Mononuclear cell (primary cell): ENCODE measurements around the gene CFAP97D2. TPM values are rescaled to one million over a fixed set of nuclear protein-coding genes. Genes with fewer than 3 reads are reported as not detected.
"Not testable (repeated sequence)": the region's sequence is repeated elsewhere in the genome, so short reads cannot be mapped to it uniquely, and the experiment has no call there.

Experiments used
- H3K27me3 ChIP-seq: 2 replicates; pipeline ENCODE4 v1.6.0; 2011; ENCODE audit warnings: low read length, control low read depth; ENCODE audit not compliant: insufficient read depth
- H3K4me1 ChIP-seq: 2 replicates; pipeline ENCODE4 v1.5.1; 2011; ENCODE audit warnings: mild to moderate bottlenecking, low read length, control low read depth; ENCODE audit not compliant: insufficient read depth
- H3K4me3 ChIP-seq: 2 replicates; pipeline ENCODE4 v1.5.1; 2011; ENCODE audit warnings: mild to moderate bottlenecking, low read length, moderate library complexity
- H3K9me3 ChIP-seq: 2 replicates; pipeline ENCODE4 v1.5.1; 2011; ENCODE audit warnings: low read depth, mild to moderate bottlenecking, control low read depth, low read length
- total RNA-seq: library from RNA; depleted of rRNA; stranded (reverse); fragments of >200 nt; gene quantifications from one replicate; pipeline ENCODE4 v1.2.3, GENCODE V29; 2012

Gene CFAP97D2
- total RNA-seq, 1 donor, result 0.94 TPM

DNA sequence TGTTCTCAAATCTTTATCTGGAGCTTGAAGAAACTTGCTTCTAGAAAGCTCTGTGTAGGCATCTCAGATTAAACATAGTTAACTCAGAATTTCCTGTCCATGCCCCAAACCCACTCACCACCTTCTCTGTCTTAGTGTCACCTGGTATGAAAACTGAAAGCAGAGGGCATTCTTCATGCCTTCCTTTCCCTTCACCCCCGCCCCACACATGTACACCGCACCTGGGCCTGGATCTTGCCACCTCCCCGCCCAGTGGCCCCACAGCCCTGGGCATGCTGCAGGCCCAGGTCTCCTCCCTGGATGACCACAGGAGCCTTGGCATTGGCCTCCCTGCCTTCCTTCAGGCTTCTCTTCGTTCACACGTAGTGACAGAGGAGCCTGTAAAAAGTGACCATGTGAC is 15.8 kb downstream of the CFAP97D2 start:
- Histone ChIP-seq H3K4me1 (peaks cover 9% of the 10 kb centered on the region), H3K9me3 (peaks cover 5% of the 10 kb centered on the region), H3K4me3 (no peak overlapping the region), H3K27me3 (no peaks in the 10 kb centered on the region)

DNA sequence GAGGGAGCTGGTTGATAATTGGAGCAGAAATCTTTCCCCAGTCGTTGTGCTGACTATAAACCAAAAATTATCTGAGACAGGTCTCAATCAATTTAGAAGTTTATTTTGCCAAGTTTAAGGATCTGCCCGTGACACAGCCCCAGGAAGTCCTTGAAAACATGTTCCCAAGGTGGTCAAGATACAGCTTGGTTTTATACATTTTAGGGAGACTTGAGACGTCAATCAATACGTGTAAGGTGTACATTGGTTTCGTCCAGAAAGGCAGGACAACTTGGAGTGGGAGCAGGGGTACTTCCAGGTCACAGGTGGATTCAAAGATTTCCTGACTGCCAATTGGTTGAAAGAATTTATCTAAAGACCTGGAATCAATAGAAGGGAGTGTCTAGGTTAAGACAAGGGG is 17.6 kb downstream of the CFAP97D2 start:
- no peak overlapping the region for H3K4me3 ChIP-seq
- H3K27me3 ChIP-seq, result peaks cover 6% of the 10 kb centered on the region
- H3K4me1 ChIP-seq, result peaks cover 9% of the 10 kb centered on the region
- no peaks in the 10 kb centered on the region for H3K9me3 ChIP-seq

DNA sequence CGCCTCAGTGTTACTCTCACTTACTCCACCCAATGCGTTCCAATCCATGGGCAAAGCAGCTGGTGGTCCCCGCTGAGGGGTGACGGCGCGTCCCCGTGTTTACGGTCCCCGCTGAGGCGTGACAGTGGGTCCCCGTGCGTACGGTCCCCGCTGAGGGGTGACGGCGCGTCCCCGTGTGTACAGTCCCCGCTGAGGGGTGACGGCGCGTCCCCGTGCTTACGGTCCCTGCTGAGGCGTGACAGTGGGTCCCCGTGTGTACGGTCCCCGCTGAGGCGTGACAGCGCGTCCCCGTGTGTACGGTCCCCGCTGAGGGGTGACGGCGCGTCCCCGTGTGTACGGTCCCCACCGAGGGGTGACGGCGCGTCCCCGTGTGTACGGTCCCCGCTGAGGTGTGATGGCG is 19.5 kb downstream of the CFAP97D2 start:
- peaks cover 12% of the 10 kb centered on the region for H3K4me1 ChIP-seq

DNA sequence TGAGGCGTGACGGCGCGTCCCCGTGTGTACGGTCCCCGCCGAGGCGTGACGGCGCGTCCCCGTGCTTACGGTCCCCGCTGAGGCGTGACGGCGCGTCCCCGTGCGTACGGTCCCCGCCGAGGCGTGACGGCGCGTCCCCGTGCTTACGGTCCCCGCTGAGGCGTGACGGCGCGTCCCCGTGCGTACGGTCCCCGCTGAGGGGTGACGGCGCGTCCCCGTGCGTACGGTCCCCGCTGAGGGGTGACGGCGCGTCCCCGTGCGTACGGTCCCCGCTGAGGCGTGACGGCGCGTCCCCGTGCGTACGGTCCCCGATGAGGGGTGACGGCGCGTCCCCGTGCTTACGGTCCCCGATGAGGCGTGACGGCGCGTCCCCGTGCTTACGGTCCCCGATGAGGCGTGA is 20.5 kb downstream of the CFAP97D2 start:
- H3K9me3 ChIP-seq, H3K4me3 ChIP-seq, H3K27me3 ChIP-seq: not testable (repeated sequence)
- peaks cover 15% of the 10 kb centered on the region for H3K4me1 ChIP-seq

More for the DNA sequence above, 19.5 kb downstream of the CFAP97D2 start:
- H3K27me3 ChIP-seq, result peaks cover 6% of the 10 kb centered on the region
- no peak overlapping the region for H3K4me3 ChIP-seq
- H3K9me3 ChIP-seq, result no peaks in the 10 kb centered on the region

DNA sequence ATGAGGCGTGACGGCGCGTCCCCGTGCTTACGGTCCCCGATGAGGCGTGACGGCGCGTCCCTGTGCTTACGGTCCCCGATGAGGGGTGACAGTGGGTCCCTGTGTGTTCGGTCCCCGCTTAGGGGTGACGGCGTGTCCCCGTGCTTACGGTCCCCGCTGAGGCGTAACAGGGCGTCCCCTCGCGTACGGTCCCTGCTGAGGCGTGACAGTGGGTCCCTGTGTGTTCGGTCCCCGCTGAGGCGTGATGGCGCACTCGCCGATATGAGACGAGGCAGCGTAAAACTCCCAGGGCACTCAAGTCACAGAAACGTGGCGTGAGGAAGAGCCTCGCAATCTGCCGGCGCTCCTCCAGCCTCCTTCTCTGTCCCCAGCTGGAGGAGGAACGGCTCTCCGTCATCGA is 20.9 kb downstream of the CFAP97D2 start:
- peaks cover 6% of the 10 kb centered on the region for H3K27me3 ChIP-seq
- peaks cover 12% of the 10 kb centered on the region for H3K4me1 ChIP-seq
- no peaks in the 10 kb centered on the region for H3K9me3 ChIP-seq
- no peak overlapping the region for H3K4me3 ChIP-seq

DNA sequence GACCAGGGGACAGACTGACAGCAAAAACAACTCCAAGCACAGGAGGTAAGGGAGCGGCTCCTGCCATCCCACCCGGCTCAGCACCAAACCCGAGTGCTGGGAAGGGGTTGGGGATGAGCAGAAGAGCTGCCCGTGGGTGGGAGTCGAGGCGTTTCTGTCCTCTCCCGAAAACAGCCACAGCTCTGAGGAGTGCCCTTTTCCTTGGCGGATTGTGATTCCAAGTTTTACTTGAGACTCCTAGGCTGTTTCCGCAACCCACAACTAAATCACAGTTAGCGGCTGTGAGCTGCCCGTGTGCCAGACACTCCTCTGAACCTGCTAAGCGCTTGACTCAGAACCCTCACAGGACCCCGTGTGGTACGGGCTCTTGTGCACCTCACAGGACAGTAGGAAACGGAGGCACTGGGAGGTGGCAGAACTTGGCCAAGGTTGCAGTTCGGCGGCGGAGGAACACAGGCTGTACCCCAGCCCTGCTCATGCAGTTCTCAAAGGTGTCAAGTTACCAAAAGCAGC is 21.4 kb downstream of the CFAP97D2 start:
- H3K4me3 ChIP-seq, result no peak overlapping the region
- peaks cover 9% of the 10 kb centered on the region for H3K4me1 ChIP-seq
- H3K27me3 ChIP-seq, result peaks cover 6% of the 10 kb centered on the region
- H3K9me3 ChIP-seq, result no peaks in the 10 kb centered on the region

DNA sequence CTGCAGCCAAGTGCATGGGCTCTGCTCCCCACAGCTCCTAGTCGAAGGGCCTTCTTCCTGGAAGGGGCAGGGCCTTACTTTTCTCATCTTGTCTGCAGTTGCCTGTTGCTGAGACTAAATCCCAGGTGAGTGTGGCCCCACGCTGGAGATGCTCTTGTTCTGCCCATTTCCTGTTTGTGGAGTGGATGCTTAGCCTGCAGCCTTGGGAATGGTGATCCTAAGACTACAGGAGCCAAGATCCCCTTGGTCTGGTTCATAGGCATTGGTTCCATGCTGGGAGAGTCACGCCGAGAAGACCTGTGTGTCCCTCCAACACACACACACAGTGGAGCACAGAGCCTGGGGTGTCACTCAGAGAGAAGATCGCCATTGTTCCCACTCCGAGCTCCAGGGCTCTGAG is 23.5 kb downstream of the CFAP97D2 start:
- Histone ChIP-seq H3K9me3 (no peaks in the 10 kb centered on the region), H3K4me3 (no peak overlapping the region), H3K27me3 (peaks cover 6% of the 10 kb centered on the region), H3K4me1 (peaks cover 9% of the 10 kb centered on the region)

DNA sequence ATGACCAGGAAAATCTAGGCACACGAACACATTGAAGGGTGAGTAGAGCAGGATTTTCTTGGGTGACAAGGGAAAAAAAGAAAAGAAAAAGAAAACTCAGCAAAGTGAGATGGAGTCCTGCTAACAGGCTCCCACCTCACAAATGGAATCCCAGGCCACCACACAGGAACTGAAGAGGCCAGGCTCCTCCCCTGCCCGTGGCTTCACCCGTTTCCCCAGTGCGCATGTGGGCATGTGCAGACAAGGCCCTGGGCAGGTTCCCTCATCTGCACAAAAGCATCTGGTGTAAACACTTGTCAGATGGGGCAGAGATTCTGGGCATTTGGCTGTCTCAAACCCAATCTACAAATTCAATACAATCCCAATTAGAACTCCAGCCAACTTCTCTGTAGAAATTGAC is 24.5 kb downstream of the CFAP97D2 start:
- Histone ChIP-seq H3K9me3 (no peaks in the 10 kb centered on the region), H3K4me3 (no peak overlapping the region), H3K4me1 (peaks cover 9% of the 10 kb centered on the region), H3K27me3 (peaks cover 6% of the 10 kb centered on the region)

DNA sequence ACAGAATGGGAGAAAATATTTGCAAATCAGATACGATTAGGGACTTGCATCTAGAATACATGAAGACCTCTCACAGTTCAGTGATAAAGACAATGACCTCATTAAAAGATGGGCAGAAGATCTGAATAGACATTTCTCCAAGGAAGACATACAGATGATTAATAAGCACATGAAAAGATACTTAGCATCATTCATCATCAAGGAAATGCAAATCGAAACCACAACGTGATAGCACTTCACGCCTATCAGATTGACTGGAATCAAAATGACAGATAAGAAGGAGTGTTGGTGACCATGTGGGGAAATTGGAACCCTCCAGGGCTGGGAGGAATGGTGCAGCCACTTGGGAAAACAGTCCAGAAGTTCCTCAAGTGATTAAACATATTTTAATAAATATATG is 25.8 kb downstream of the CFAP97D2 start:
- Histone ChIP-seq H3K9me3 (no peaks in the 10 kb centered on the region), H3K4me3 (no peak overlapping the region), H3K27me3 (peaks cover 6% of the 10 kb centered on the region), H3K4me1 (peaks cover 9% of the 10 kb centered on the region)

DNA sequence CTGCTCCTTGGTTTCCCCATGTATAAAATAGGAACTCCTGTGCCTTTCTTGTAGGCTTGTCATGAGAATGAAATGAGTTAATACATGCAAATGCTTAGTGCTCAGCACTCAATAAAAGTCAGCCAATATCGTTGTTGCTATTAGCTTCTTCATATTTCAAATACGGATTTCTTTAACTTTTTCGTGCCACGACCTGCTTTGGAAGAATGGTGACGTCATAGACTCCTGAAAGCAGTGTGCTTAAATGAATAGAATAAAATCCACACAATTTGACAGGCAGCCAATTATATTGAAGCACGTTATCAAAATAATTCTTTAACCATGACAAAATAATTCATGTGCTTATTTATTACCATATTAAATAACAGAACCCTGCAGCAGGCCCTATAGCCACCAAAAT is 29.1 kb downstream of the CFAP97D2 start:
- Histone ChIP-seq H3K4me3 (no peak overlapping the region), H3K4me1 (peaks cover 9% of the 10 kb centered on the region), H3K9me3 (no peaks in the 10 kb centered on the region)

DNA sequence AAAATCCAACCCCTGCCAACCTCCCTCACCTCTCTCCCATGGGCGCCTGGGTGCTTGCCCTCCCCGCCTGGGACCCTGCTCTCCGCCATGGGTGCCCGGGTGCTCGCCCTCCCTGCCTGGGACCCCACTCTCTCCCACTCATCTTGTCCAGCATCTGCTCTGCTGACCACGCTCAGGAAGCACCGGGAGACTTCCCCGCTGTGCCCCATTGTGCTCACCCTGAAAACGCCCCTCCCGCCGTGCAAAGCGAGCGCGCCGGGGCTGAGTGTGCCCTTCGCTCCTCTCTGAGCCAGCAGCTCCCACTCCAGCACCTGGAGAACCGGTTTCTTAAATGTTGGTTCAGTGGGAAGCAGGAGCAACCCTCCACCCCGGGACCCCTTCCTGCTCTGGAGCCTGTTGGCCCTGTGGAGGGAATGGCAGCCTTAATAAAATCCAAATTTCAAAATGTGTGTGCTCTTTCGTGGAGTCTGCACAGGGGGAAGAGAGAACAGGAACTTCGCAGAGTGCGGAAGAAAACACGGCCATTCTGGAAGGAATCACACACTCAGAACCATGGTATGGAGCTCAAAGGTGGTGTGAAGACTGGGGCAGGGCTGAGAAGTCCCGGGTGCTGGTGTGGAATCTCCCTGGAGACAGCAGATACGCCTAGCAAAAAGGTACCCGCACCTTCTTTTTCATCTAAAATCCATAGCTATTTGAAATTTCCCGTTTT is 32.5 kb downstream of the CFAP97D2 start:
- Histone ChIP-seq H3K27me3 (no peaks in the 10 kb centered on the region), H3K9me3 (no peaks in the 10 kb centered on the region), H3K4me3 (no peak overlapping the region), H3K4me1 (no peaks in the 10 kb centered on the region)

More for the DNA sequence above, 29.1 kb downstream of the CFAP97D2 start:
- H3K27me3 ChIP-seq, result no peaks in the 10 kb centered on the region

DNA sequence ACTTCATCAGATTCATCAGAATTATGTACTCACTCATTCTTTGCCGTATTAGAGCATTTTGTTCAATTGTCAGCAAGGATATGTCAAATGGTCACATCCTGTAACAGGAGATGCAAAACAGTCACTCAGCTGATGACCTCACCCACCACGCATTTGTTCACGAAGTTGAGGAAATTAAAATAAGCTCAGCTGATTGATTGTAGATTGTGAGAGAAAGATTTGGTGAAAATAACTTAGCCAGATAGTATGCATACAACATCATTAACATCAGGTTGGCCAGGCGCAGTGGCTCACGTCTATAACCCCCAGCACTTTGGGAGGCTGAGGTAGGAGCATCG is 33.1 kb downstream of the CFAP97D2 start:
- Histone ChIP-seq H3K4me1 (no peaks in the 10 kb centered on the region), H3K27me3 (no peaks in the 10 kb centered on the region), H3K4me3 (no peak overlapping the region), H3K9me3 (no peaks in the 10 kb centered on the region)

DNA sequence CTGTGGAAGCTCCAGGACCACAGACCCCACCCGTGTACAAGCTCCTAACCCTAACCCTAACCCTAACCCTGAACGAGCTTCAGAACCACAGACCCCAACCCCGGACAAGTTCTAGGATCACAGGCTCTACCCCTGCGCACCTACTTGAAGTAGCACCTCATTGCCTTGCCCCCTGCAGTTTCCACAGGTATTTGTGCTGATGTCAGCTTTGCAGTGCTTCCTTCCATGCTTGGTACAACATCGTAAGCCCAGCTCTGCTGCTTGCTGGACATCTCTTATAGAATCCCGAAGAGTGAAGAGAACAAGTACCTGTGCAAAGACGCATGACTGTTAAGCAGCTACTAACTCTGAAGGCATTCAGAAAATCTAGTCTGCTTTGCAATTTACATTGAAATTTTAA is 34.9 kb downstream of the CFAP97D2 start:
- no peak overlapping the region for H3K4me3 ChIP-seq
- H3K9me3 ChIP-seq, result no peaks in the 10 kb centered on the region
- no peaks in the 10 kb centered on the region for H3K4me1 ChIP-seq
- no peaks in the 10 kb centered on the region for H3K27me3 ChIP-seq

DNA sequence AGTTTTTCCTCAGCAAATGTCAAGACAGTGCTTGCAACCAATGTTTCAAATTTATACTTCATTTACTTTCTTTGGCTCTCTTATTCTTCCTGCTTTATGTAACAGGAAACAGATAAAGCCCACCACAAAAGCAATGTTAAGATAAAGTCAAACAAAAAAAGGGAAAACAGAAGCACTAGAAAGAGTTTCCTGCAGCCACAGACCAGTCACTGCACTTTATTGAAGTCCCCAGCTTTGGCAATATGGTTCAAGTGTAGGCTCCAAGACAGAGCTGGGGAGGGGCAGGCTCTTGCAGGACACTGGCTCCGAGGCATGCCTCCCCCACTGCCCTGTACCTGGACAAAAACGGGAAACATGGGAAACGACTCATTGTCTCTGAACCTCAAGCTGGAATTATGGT is 40.3 kb downstream of the CFAP97D2 start:
- Histone ChIP-seq H3K9me3 (no peaks in the 10 kb centered on the region), H3K4me1 (peaks cover 42% of the 10 kb centered on the region), H3K4me3 (no peak overlapping the region), H3K27me3 (no peaks in the 10 kb centered on the region)

DNA sequence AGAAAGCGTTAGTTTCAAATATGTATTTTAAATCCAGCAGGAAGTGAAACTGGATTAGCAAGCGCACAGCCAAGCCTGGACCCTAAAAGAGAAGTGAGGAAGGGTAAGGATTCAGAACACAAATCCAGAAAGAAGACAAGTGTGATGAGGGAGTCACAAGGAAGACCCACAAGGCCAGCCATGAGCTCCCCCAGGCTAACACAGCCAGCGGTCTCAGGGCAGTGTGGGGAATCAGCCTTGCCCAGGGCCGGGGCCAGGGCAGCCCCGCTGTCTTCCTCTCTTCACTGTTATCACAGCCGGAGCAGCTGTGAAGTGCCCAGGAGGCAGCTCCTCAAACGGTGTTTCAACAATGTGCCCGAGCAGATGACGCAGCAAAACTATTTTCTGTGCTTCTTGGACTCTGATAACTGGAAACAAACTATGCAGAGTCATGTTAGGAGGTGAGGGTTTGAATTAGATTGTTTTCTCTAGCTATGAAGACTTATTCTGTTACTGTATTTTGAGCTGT is 43.5 kb downstream of the CFAP97D2 start:
- no peaks in the 10 kb centered on the region for H3K9me3 ChIP-seq
- no peaks in the 10 kb centered on the region for H3K27me3 ChIP-seq
- H3K4me3 ChIP-seq, result no peak overlapping the region
- peaks cover 63% of the 10 kb centered on the region for H3K4me1 ChIP-seq

DNA sequence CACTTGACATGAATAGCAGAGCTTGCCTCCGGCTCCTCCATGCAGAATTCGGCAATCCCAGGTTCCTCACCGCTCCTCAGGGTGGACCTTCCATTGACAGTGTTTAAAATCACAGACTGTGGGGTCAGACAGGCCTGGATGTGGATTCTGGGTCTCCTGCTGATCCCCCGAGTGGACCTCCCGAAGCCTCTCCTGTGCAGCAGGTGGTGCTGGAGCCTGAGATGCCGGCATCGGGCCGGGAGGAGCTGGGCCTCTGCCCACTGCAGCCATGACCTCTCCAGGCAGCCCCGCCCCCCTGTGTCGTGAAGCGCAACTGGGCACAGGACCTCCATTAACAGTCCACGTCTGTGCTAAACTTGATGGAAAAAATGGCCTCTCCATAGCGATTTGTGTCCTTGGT is 45.1 kb downstream of the CFAP97D2 start:
- no peaks in the 10 kb centered on the region for H3K9me3 ChIP-seq
- H3K4me3 ChIP-seq, result no peak overlapping the region
- no peaks in the 10 kb centered on the region for H3K27me3 ChIP-seq
- H3K4me1 ChIP-seq, result peaks cover 65% of the 10 kb centered on the region
